WTC11 (cell line): ENCODE results near the gene SLC26A5. TPM values are rescaled to one million over a fixed set of nuclear protein-coding genes. Genes with fewer than 3 reads are reported as not detected.

Experiments
- ATAC-seq: fragments of 200-7000 bp; cut with Tn5 transposase; 2 replicates; pipeline ENCODE4 v1.10.0; 2021; ENCODE audit warnings: mild to moderate bottlenecking, moderate library complexity
- CTCF ChIA-PET: fragments of 300-600 bp; sonication (Branson Sonifier 250); formaldehyde crosslinking; loops from one replicate; lab custom pipeline; 2021; ENCODE audit warnings: antibody characterized with exemption; lab: Charles Lee
- POLR2A ChIA-PET: fragments of 350-600 bp; sonication (Branson Sonifier 250); formaldehyde crosslinking; loops from one replicate; lab custom pipeline; 2021; ENCODE audit warnings: antibody characterized with exemption; lab: Charles Lee
- DNase-seq: peaks from one replicate; pipeline ENCODE4 v3.0.0; 2021; ENCODE audit warnings: low spot score
- H3K27ac Mint-ChIP-seq: 2 replicates; pipeline ENCODE4 v1.8.0; 2021; ENCODE audit warnings: mixed read lengths
- H3K27me3 Mint-ChIP-seq: 2 replicates; pipeline ENCODE4 v1.8.0; 2021; ENCODE audit warnings: low read depth, mild to moderate bottlenecking, moderate library complexity, mixed read lengths
- H3K36me3 Mint-ChIP-seq: 2 replicates; pipeline ENCODE4 v1.8.0; 2021; ENCODE audit warnings: mixed read lengths
- H3K4me1 Mint-ChIP-seq: 2 replicates; pipeline ENCODE4 v1.8.0; 2022; ENCODE audit warnings: mixed read lengths
- H3K4me3 Mint-ChIP-seq: 2 replicates; pipeline ENCODE4 v1.8.0; 2021; ENCODE audit warnings: mild to moderate bottlenecking, moderate library complexity, mixed read lengths
- H3K9me3 Mint-ChIP-seq: 2 replicates; pipeline ENCODE4 v1.8.0; 2021; ENCODE audit warnings: mixed read lengths
- AR ChIP-seq: fragments of 250-450 bp; sonication (Bioruptor Pico); IDR thresholded peaks from 2 replicates; pipeline ENCODE4 v1.9.0; 2021; ENCODE audit warnings: mild to moderate bottlenecking
- E2F4 ChIP-seq: sonication (generic); formaldehyde crosslinking; IDR thresholded peaks from 2 replicates; pipeline ENCODE4 v1.8.1; 2022; ENCODE audit warnings: low read depth, mild to moderate bottlenecking, moderate library complexity, missing genetic modification reagents, borderline replicate concordance
- ESRRA ChIP-seq: sonication (generic); formaldehyde crosslinking; IDR thresholded peaks from 2 replicates; pipeline ENCODE4 v1.8.1; 2022; ENCODE audit warnings: mild to moderate bottlenecking, missing genetic modification reagents, borderline replicate concordance
- ETV6 ChIP-seq: sonication (generic); formaldehyde crosslinking; IDR thresholded peaks from 2 replicates; pipeline ENCODE4 v1.8.1; 2022; ENCODE audit warnings: mild to moderate bottlenecking, missing genetic modification reagents
- GABPB1 ChIP-seq: sonication (generic); formaldehyde crosslinking; IDR thresholded peaks from 2 replicates; pipeline ENCODE4 v1.8.1; 2023; ENCODE audit warnings: mild to moderate bottlenecking, missing genetic modification reagents
- NR1H2 ChIP-seq: sonication (generic); formaldehyde crosslinking; IDR thresholded peaks from 2 replicates; pipeline ENCODE4 v1.9.0; 2021; ENCODE audit warnings: mild to moderate bottlenecking, moderate library complexity, missing genetic modification reagents
- NR3C1 ChIP-seq: sonication (generic); formaldehyde crosslinking; conservative IDR thresholded peaks from 2 replicates; pipeline ENCODE4 v1.8.1; 2023; ENCODE audit warnings: low read depth, mild to moderate bottlenecking, missing genetic modification reagents
- PREB ChIP-seq: sonication (generic); formaldehyde crosslinking; IDR thresholded peaks from 2 replicates; pipeline ENCODE4 v1.8.1; 2022; ENCODE audit warnings: mild to moderate bottlenecking, missing genetic modification reagents, moderate library complexity, borderline replicate concordance
- PRRX2 ChIP-seq: fragments of 250-450 bp; sonication (Bioruptor Pico); IDR thresholded peaks from 2 replicates; pipeline ENCODE4 v1.8.0; 2021; ENCODE audit warnings: mild to moderate bottlenecking
- USF1 ChIP-seq: sonication (generic); formaldehyde crosslinking; IDR thresholded peaks from 2 replicates; pipeline ENCODE4 v1.8.0; 2022; ENCODE audit warnings: mild to moderate bottlenecking, missing genetic modification reagents
- ZMAT4 ChIP-seq: fragments of 250-450 bp; sonication (Bioruptor Pico); IDR thresholded peaks from 2 replicates; pipeline ENCODE4 v1.9.0; 2021; ENCODE audit warnings: mild to moderate bottlenecking
- ZNF138 ChIP-seq: sonication (generic); formaldehyde crosslinking; conservative IDR thresholded peaks from 2 replicates; pipeline ENCODE4 v1.8.1; 2022; ENCODE audit warnings: mild to moderate bottlenecking, moderate library complexity, missing genetic modification reagents
- ZNF423 ChIP-seq: fragments of 250-450 bp; sonication (Bioruptor Pico); IDR thresholded peaks from 2 replicates; pipeline ENCODE4 v2.1.2; 2022; ENCODE audit warnings: mild to moderate bottlenecking, moderate library complexity
- ZSCAN18 ChIP-seq: fragments of 250-450 bp; sonication (Bioruptor Pico); IDR thresholded peaks from 2 replicates; pipeline ENCODE4 v2.1.2; 2022; ENCODE audit warnings: mild to moderate bottlenecking, moderate library complexity
- total RNA-seq: library from RNA; stranded (reverse); gene quantifications from 3 replicates; pipeline ENCODE4 v1.2.3, GENCODE V29; 2021

Gene SLC26A5
- total RNA-seq, 1 experiment from 2014 or later, result 0.15 TPM

- Mint-ChIP-seq H3K36me3 (no peaks in the 10 kb centered on the region), H3K27me3 (no peaks in the 10 kb centered on the region; the same call in 1 of the 2 replicates), H3K9me3 (peaks cover 20% of the 10 kb centered on the region)
- no peak for DNase-seq
- TF ChIP-seq USF1 (CRISPR knock-in tag) (no peak), ZSCAN18 (no peak), ZNF138 (CRISPR knock-in tag) (no peak), GABPB1 (CRISPR knock-in tag) (no peak)
- TF ChIP-seq, all 79 proteins: peak for 0
- no peak for ATAC-seq
- CTCF ChIA-PET, result no interaction called here
- POLR2A ChIA-PET, result no interaction called here
- no peak overlapping the region for H3K27ac Mint-ChIP-seq
- H3K4me1 Mint-ChIP-seq, result no peaks in the 10 kb centered on the region
- H3K4me3 Mint-ChIP-seq, result no peak overlapping the region
Observed at GRCh38 chr7:103398483-103399127, 47.4 kb downstream of the SLC26A5 start.

GRCh38 chr7:103396471-103396870, 49.5 kb downstream of the SLC26A5 start:
- H3K4me1 Mint-ChIP-seq, result no peaks in the 10 kb centered on the region
- no peak for TF ChIP-seq NR1H2 (CRISPR knock-in tag)
- TF ChIP-seq PRRX2 (CRISPR knock-in tag), result no peak
- no peak for TF ChIP-seq NR3C1 (CRISPR knock-in tag)
- no peak for TF ChIP-seq ETV6 (CRISPR knock-in tag)
- no peak for TF ChIP-seq PREB (CRISPR knock-in tag)
- no peak for TF ChIP-seq ESRRA (CRISPR knock-in tag)
- TF ChIP-seq, all 79 proteins: peak for 0
- ChIA-PET CTCF (interaction anchor here (0.6 kb wide), 1 partner anchor 595 kb away, joined by 3 read pairs; no protein-coding TSS in a partner anchor), POLR2A (no interaction called here)
- H3K27me3 Mint-ChIP-seq, result no peaks in the 10 kb centered on the region
- no peak overlapping the region for H3K4me3 Mint-ChIP-seq
- no peak overlapping the region for H3K27ac Mint-ChIP-seq
- ATAC-seq, result no peak
- H3K9me3 Mint-ChIP-seq, result peaks cover 19% of the 10 kb centered on the region
- no peaks in the 10 kb centered on the region for H3K36me3 Mint-ChIP-seq
- no peak for DNase-seq

GRCh38 chr7:103395071-103395470, 50.9 kb downstream of the SLC26A5 start:
- no peaks in the 10 kb centered on the region for H3K4me1 Mint-ChIP-seq
- no peak for TF ChIP-seq ZNF423 (CRISPR knock-in tag)
- no peak for TF ChIP-seq AR (CRISPR knock-in tag)
- TF ChIP-seq ZMAT4 (CRISPR knock-in tag), result no peak
- TF ChIP-seq E2F4 (CRISPR knock-in tag), result no peak
- TF ChIP-seq, all 79 proteins: peak for 0
- Mint-ChIP-seq H3K27me3 (no peaks in the 10 kb centered on the region), H3K27ac (no peak overlapping the region), H3K9me3 (peaks cover 5% of the 10 kb centered on the region; the same call in 1 of the 2 replicates), H3K4me3 (no peak overlapping the region), H3K36me3 (no peaks in the 10 kb centered on the region)
- ATAC-seq (no peak), DNase-seq (no peak)
- ChIA-PET CTCF (no interaction called here), POLR2A (no interaction called here)
